ENCODE data around the gene PSMB9. TPM values are rescaled to one million over a fixed set of nuclear protein-coding genes. Genes with fewer than 3 reads are reported as not detected.
A peak's percentile ranks its signal among the peaks of the same experiment; 100 is the strongest.

Gene PSMB9
- total and polyA plus RNA-seq, 9 of the 15 experiments (the other 6 are each of a cell fraction or from before 2014, with no cell fraction given): 1.1 to 3.7 (median 2.4) TPM

DNA sequence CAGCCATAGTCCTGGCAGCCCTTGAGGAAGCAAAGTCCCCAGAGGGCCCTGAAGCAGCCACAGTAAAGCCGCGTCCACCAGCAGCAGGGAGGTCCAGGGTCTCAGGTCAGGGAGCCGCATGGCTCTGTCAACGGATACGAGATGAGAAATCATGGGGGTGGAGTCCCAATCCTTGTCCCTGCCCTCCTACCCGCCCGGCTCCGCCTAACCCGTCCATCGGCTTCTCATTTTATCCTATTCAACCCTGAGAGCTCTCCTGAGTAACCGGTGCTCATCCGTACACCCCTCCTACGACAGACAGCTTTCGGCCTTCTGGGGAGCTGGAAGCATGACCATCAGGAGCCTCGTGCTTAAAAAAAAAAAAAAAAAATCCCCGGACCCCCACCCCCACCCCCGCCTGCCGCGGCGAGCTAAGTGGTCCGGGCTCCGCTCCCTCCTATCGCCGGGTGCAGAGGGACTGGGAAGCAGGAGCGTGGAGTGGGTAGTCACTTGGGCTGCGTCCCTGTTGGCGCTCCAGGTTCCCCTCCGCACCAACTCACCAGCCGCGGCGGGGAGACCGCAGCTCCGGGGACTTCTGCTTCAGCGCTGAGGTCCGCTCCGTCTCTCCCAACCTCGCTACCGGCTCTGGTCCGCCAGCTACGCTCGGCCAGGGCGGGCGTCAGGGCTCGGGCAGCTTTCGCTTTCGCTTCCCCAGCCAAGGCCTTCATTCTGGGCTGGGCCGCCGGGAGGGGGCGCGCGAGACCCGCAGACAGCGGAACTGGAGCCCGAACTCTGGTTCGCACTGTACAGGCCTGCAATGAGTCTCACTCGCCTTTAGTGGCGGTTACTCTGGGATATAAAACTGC is 15.7 kb upstream of the PSMB9 start, which contains the start of gene TAP2 (continued):
- TF ChIP-seq, protein P1, sequence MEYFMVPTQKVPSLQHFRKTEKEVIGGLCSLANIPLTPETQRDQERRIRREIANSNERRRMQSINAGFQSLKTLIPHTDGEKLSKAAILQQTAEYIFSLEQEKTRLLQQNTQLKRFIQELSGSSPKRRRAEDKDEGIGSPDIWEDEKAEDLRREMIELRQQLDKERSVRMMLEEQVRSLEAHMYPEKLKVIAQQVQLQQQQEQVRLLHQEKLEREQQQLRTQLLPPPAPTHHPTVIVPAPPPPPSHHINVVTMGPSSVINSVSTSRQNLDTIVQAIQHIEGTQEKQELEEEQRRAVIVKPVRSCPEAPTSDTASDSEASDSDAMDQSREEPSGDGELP (CRISPR knock-in tag; IDR thresholded peaks at IDR 0.05; ENCODE audit: borderline replicate concordance): peak; percentile 78
- no peak for TF ChIP-seq PPARD (CRISPR knock-in tag; IDR thresholded peaks at IDR 0.05)
- TF ChIP-seq ZNF140 (CRISPR knock-in tag; IDR thresholded peaks at IDR 0.05): no peak
- TF ChIP-seq, protein P2, sequence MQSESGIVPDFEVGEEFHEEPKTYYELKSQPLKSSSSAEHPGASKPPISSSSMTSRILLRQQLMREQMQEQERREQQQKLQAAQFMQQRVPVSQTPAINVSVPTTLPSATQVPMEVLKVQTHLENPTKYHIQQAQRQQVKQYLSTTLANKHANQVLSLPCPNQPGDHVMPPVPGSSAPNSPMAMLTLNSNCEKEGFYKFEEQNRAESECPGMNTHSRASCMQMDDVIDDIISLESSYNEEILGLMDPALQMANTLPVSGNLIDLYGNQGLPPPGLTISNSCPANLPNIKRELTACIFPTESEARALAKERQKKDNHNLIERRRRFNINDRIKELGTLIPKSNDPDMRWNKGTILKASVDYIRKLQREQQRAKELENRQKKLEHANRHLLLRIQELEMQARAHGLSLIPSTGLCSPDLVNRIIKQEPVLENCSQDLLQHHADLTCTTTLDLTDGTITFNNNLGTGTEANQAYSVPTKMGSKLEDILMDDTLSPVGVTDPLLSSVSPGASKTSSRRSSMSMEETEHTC (IDR thresholded peaks at IDR 0.05): no peak
- no peak for TF ChIP-seq ARID1B (IDR thresholded peaks at IDR 0.05)
- TF ChIP-seq ZNF24 (IDR thresholded peaks at IDR 0.05): peak; percentile 69
- TF ChIP-seq ZNF764 (CRISPR knock-in tag; IDR thresholded peaks at IDR 0.05; ENCODE audit: low read depth): no peak
- TF ChIP-seq, protein P3, sequence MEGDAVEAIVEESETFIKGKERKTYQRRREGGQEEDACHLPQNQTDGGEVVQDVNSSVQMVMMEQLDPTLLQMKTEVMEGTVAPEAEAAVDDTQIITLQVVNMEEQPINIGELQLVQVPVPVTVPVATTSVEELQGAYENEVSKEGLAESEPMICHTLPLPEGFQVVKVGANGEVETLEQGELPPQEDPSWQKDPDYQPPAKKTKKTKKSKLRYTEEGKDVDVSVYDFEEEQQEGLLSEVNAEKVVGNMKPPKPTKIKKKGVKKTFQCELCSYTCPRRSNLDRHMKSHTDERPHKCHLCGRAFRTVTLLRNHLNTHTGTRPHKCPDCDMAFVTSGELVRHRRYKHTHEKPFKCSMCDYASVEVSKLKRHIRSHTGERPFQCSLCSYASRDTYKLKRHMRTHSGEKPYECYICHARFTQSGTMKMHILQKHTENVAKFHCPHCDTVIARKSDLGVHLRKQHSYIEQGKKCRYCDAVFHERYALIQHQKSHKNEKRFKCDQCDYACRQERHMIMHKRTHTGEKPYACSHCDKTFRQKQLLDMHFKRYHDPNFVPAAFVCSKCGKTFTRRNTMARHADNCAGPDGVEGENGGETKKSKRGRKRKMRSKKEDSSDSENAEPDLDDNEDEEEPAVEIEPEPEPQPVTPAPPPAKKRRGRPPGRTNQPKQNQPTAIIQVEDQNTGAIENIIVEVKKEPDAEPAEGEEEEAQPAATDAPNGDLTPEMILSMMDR (IDR thresholded peaks at IDR 0.05 in 2 of 3, conservative IDR thresholded peaks at IDR 0.05 in 1 of 3; ENCODE audit: insufficient read depth in 2 of 3, low read depth in 1 of 3, low read length in 3 of 3): peak; percentile 98 to 99 (median 99)
- TF ChIP-seq, protein P4, sequence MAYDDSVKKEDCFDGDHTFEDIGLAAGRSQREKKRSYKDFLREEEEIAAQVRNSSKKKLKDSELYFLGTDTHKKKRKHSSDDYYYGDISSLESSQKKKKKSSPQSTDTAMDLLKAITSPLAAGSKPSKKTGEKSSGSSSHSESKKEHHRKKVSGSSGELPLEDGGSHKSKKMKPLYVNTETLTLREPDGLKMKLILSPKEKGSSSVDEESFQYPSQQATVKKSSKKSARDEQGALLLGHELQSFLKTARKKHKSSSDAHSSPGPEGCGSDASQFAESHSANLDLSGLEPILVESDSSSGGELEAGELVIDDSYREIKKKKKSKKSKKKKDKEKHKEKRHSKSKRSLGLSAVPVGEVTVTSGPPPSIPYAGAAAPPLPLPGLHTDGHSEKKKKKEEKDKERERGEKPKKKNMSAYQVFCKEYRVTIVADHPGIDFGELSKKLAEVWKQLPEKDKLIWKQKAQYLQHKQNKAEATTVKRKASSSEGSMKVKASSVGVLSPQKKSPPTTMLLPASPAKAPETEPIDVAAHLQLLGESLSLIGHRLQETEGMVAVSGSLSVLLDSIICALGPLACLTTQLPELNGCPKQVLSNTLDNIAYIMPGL (CRISPR knock-in tag; IDR thresholded peaks at IDR 0.05): no peak; the same call in 1 of the 2 replicates
- no peak for TF ChIP-seq PRPF4 (IDR thresholded peaks at IDR 0.05; ENCODE audit: insufficient read depth, low read depth, low read length, poor library complexity, severe bottlenecking)
- TF ChIP-seq, protein P5, sequence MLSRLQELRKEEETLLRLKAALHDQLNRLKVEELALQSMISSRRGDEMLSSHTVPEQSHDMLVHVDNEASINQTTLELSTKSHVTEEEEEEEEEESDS (CRISPR knock-in tag; IDR thresholded peaks at IDR 0.05): no peak
- no peak for TF ChIP-seq ELF1 (tag; IDR thresholded peaks at IDR 0.05)
- TF ChIP-seq POLR3A (IDR thresholded peaks at IDR 0.05; ENCODE audit: borderline replicate concordance, extremely low read depth, insufficient read depth, insufficient read length): no peak
- TF ChIP-seq NR2C2 (CRISPR knock-in tag; IDR thresholded peaks at IDR 0.05): peak; percentile 72; the same call in 1 of the 2 replicates
- no peak; the same call in 1 of the 2 replicates for TF ChIP-seq NR2C2 (tag; IDR thresholded peaks at IDR 0.05)
- TF ChIP-seq, protein P6, sequence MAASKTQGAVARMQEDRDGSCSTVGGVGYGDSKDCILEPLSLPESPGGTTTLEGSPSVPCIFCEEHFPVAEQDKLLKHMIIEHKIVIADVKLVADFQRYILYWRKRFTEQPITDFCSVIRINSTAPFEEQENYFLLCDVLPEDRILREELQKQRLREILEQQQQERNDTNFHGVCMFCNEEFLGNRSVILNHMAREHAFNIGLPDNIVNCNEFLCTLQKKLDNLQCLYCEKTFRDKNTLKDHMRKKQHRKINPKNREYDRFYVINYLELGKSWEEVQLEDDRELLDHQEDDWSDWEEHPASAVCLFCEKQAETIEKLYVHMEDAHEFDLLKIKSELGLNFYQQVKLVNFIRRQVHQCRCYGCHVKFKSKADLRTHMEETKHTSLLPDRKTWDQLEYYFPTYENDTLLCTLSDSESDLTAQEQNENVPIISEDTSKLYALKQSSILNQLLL (CRISPR knock-in tag; IDR thresholded peaks at IDR 0.05; ENCODE audit: borderline replicate concordance): no peak
- no peak for TF ChIP-seq HLTF (IDR thresholded peaks at IDR 0.05)
- TF ChIP-seq, protein P7, sequence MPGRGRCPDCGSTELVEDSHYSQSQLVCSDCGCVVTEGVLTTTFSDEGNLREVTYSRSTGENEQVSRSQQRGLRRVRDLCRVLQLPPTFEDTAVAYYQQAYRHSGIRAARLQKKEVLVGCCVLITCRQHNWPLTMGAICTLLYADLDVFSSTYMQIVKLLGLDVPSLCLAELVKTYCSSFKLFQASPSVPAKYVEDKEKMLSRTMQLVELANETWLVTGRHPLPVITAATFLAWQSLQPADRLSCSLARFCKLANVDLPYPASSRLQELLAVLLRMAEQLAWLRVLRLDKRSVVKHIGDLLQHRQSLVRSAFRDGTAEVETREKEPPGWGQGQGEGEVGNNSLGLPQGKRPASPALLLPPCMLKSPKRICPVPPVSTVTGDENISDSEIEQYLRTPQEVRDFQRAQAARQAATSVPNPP (IDR thresholded peaks at IDR 0.05; ENCODE audit: borderline replicate concordance, insufficient read depth, insufficient read length): no peak

Data from K562 (cell line).